Measurements from ENCODE around the gene CSMD2. TPM values are rescaled to one million over a fixed set of nuclear protein-coding genes. Genes with fewer than 3 reads are reported as not detected.

CSMD2 gene
- total and polyA plus RNA-seq, 2 of the 8 experiments (the other 6 are each of a cell fraction or from before 2014, with no cell fraction given): 7.0 to 14.7 TPM

GRCh38 chr1:33898881-33899280 is 266.1 kb downstream of the CSMD2 start:
- no peaks in the 10 kb centered on the region for H3K79me2 ChIP-seq (ENCODE audit: control insufficient read depth in 1 of 2, insufficient read depth in 2 of 2, low read length in 2 of 2)
- no peak overlapping the region for H3K27ac ChIP-seq (ENCODE audit: low read depth, low read length)
- no peak overlapping the region for H3K4ac ChIP-seq (replicated peaks; ENCODE audit: insufficient read length, low read depth, low read length)
- no peak overlapping the region for H4K8ac ChIP-seq (ENCODE audit: extremely low read depth, insufficient read depth, low read length)
- no peak overlapping the region for H3K9ac ChIP-seq (replicated peaks in 1 of 4; ENCODE audit: extremely low read depth in 1 of 4, low read depth in 3 of 4, low read length in 3 of 4)
- no peak overlapping the region for H2AK5ac ChIP-seq (ENCODE audit: low read depth, low read length)
- H3K23ac ChIP-seq (ENCODE audit: insufficient read length): no peak overlapping the region
- H4K5ac ChIP-seq (ENCODE audit: insufficient read length, low read depth, low read length): no peak overlapping the region
- TF ChIP-seq YY1 (IDR thresholded peaks at IDR 0.05; ENCODE audit: low read depth, low read length) (no peak), RNF2 (IDR thresholded peaks at IDR 0.05; ENCODE audit: borderline replicate concordance, low read depth, low read length, missing control alignments, poor library complexity, severe bottlenecking) (no peak), CHD2 (IDR thresholded peaks at IDR 0.05; ENCODE audit: low read length) (no peak), SP2 (IDR thresholded peaks at IDR 0.05; ENCODE audit: low read length) (no peak), CBX5 (IDR thresholded peaks at IDR 0.05; ENCODE audit: low read depth, low read length) (no peak), GTF2F1 (IDR thresholded peaks at IDR 0.05; ENCODE audit: borderline replicate concordance, low read depth, low read length) (no peak), SRF (IDR thresholded peaks at IDR 0.05; ENCODE audit: low read depth, low read length) (no peak), RFX5 (IDR thresholded peaks at IDR 0.05; ENCODE audit: borderline replicate concordance, low read depth, low read length) (no peak), BCL11A (IDR thresholded peaks at IDR 0.05; ENCODE audit: low read depth in 2 of 2, low read length in 2 of 2) (no peak)
- H3K79me1 ChIP-seq (ENCODE audit: low read depth, low read length): peaks cover 3% of the 10 kb centered on the region; the same call in 1 of the 2 replicates
- H3K27me3 ChIP-seq (replicated peaks in 1 of 4; ENCODE audit: control insufficient read depth in 3 of 4, extremely low read depth in 1 of 4, insufficient read depth in 3 of 4, low read length in 3 of 4): no peaks in the 10 kb centered on the region
- no peak overlapping the region for H4K91ac ChIP-seq (replicated peaks; ENCODE audit: insufficient read length, low read length)
- no peak overlapping the region for H3K56ac ChIP-seq (replicated peaks; ENCODE audit: insufficient read length, low read depth, low read length)
- peaks cover 0 to 5% (median 2%) of the 10 kb centered on the region in 4 experiments; a peak in 3 of 7 replicates for H3K4me1 ChIP-seq (replicated peaks in 1 of 4; ENCODE audit: control insufficient read depth in 3 of 4, insufficient read depth in 4 of 4, low read length in 3 of 4)
- H2BK5ac ChIP-seq (ENCODE audit: low read depth, low read length): no peak overlapping the region
- FAIRE-seq (no peak), DNase-seq (ENCODE audit: low read depth in 1 of 2, low spot score in 2 of 2) (no peak)
- H3K36me3 ChIP-seq (ENCODE audit: control insufficient read depth in 2 of 4, insufficient read depth in 4 of 4, low read length in 3 of 4): no peaks in the 10 kb centered on the region
- H3K14ac ChIP-seq (ENCODE audit: insufficient read length): no peak overlapping the region
- no peaks in the 10 kb centered on the region for H3K23me2 ChIP-seq (ENCODE audit: low read depth, low read length)
- H2BK20ac ChIP-seq (ENCODE audit: low read length): no peak overlapping the region
- peaks cover 0 to 2% of the 10 kb centered on the region in 2 experiments for H4K20me1 ChIP-seq (replicated peaks in 1 of 2; ENCODE audit: control insufficient read depth in 1 of 2, insufficient read depth in 2 of 2, low read length in 2 of 2)
- 96% methylated on average over 9 of the region's 9 CpGs; no CpG with 5 or more reads in 1 of the 2 experiments for WGBS, 2 experiments (ENCODE audit: extremely low coverage in 1 of 2, insufficient coverage in 1 of 2, insufficient read length in 1 of 2, insufficient replicate concordance in 2 of 2, low coverage in 1 of 2, low lambda C conversion rate in 2 of 2, missing lambda C conversion rate in 1 of 2)
- no peaks in the 10 kb centered on the region for H3K9me3 ChIP-seq (ENCODE audit: insufficient read depth in 2 of 2, low read depth in 1 of 2, low read length in 1 of 2)
- no peak overlapping the region for H2AFZ ChIP-seq (ENCODE audit: low read length)
- no peak overlapping the region for H2BK120ac ChIP-seq (replicated peaks; ENCODE audit: low read depth, low read length)
- no peak overlapping the region for H2BK12ac ChIP-seq (ENCODE audit: low read depth, low read length)
- no peak overlapping the region for H3K18ac ChIP-seq (ENCODE audit: extremely low read depth, low read length)
- no peak overlapping the region for H2BK15ac ChIP-seq (ENCODE audit: low read length)
- ChIA-PET POLR2A (ENCODE audit: partially characterized antibody) (no interaction called here), CTCF (ENCODE audit: partially characterized antibody) (interaction anchor here (0.6 to 1.2 kb wide), 5 partner anchors 44 to 526 kb away, joined by 3 read pairs; no protein-coding TSS in a partner anchor)
- H3K4me2 ChIP-seq (ENCODE audit: insufficient read depth in 1 of 2, low read depth in 2 of 2, low read length in 2 of 2): no peak overlapping the region
- H3K4me3 ChIP-seq (ENCODE audit: extremely low read depth in 1 of 4, insufficient read depth in 2 of 4, low read depth in 3 of 4, low read length in 4 of 4): no peak overlapping the region
